DOHH2 (cell line): ENCODE data around the gene IGSF5.

ENCODE experiments used
- H3F3A ChIP-seq: fragments of 200-600 bp; sonication (generic), shearing (Covaris generic); 2 replicates; pipeline ENCODE4 v1.6.0; 2016; ENCODE audit warnings: antibody characterized with exemption, mild to moderate bottlenecking; ENCODE audit not compliant: control insufficient read depth, insufficient read depth
- H3K27ac ChIP-seq: fragments of 200-600 bp; sonication (generic); 2 replicates; pipeline ENCODE4 v1.5.1; 2014; ENCODE audit warnings: low read depth, mild to moderate bottlenecking, low read length, moderate library complexity
- H3K27me3 ChIP-seq: fragments of 200-600 bp; sonication (generic); 2 replicates; pipeline ENCODE4 v1.6.1; 2014; ENCODE audit warnings: mild to moderate bottlenecking, low read length, mixed read lengths; ENCODE audit not compliant: control insufficient read depth
- H3K36me3 ChIP-seq: fragments of 200-600 bp; sonication (generic); 2 replicates; pipeline ENCODE4 v1.6.1; 2014; ENCODE audit warnings: mild to moderate bottlenecking, low read length, moderate library complexity, mixed read lengths; ENCODE audit not compliant: control insufficient read depth
- H3K4me1 ChIP-seq: fragments of 200-600 bp; sonication (generic); 2 replicates; pipeline ENCODE4 v1.6.1; 2014; ENCODE audit warnings: mild to moderate bottlenecking, low read length, mixed read lengths; ENCODE audit not compliant: control insufficient read depth
- H3K4me2 ChIP-seq: fragments of 200-600 bp; sonication (generic); 2 replicates; pipeline ENCODE4 v1.6.0; 2014; ENCODE audit warnings: mild to moderate bottlenecking, low read length, moderate library complexity
- H3K4me3 ChIP-seq: fragments of 200-600 bp; sonication (generic); 2 replicates; pipeline ENCODE4 v1.5.1; 2014; ENCODE audit warnings: mild to moderate bottlenecking, low read length, mixed read lengths
- H3K79me2 ChIP-seq: fragments of 200-600 bp; sonication (generic); 2 replicates; pipeline ENCODE4 v1.6.1; 2014; ENCODE audit warnings: mild to moderate bottlenecking, low read length, mixed read lengths; ENCODE audit not compliant: control insufficient read depth
- H3K9me2 ChIP-seq: fragments of 200-600 bp; sonication (generic); replicated peaks from 2 replicates; pipeline ENCODE4 v1.6.1; 2014; ENCODE audit warnings: mild to moderate bottlenecking, low read length, mixed read lengths; ENCODE audit not compliant: control insufficient read depth
- H3K9me3 ChIP-seq: fragments of 200-600 bp; sonication (generic); 2 replicates; pipeline ENCODE4 v1.6.1; 2014; ENCODE audit warnings: antibody characterized with exemption, low read length, mixed read lengths; ENCODE audit not compliant: control insufficient read depth, insufficient read depth
- H4K20me1 ChIP-seq: fragments of 200-600 bp; sonication (generic); 2 replicates; pipeline ENCODE4 v1.6.0; 2014; ENCODE audit warnings: low read depth, mild to moderate bottlenecking, antibody characterized with exemption, low read length, moderate library complexity; ENCODE audit not compliant: control insufficient read depth, insufficient read depth
- CTCF ChIP-seq: fragments of 200-600 bp; sonication (generic); IDR thresholded peaks from one replicate; pipeline ENCODE4 v1.5.1; 2014; ENCODE audit warnings: antibody characterized with exemption, mild to moderate bottlenecking, low read depth, low read length; ENCODE audit not compliant: poor library complexity, severe bottlenecking
- EZH2phosphoT487 ChIP-seq: fragments of 200-600 bp; sonication (generic); IDR thresholded peaks from 2 replicates; pipeline ENCODE4 v1.6.1; 2017; ENCODE audit warnings: borderline replicate concordance, mild to moderate bottlenecking, antibody characterized with exemption, low read length, moderate library complexity, mixed read lengths

The IGSF5 gene

GRCh38 chr21:39703578-39703977 lies 41.4 kb upstream of the IGSF5 start:
- TF ChIP-seq CTCF (no peak), EZH2phosphoT487 (no peak)
- H3K79me2 ChIP-seq: no peaks in the 10 kb centered on the region

GRCh38 chr21:39705849-39706248 lies 39.1 kb upstream of the IGSF5 start:
- Histone ChIP-seq H3K4me2 (no peak overlapping the region), H3K9me2 (no peaks in the 10 kb centered on the region), H3K9me3 (no peaks in the 10 kb centered on the region), H3K79me2 (no peaks in the 10 kb centered on the region), H4K20me1 (no peaks in the 10 kb centered on the region), H3K4me3 (no peak overlapping the region), H3K27ac (no peak overlapping the region), H3K36me3 (no peaks in the 10 kb centered on the region), H3K4me1 (no peaks in the 10 kb centered on the region), H3F3A (no peaks in the 10 kb centered on the region), H3K27me3 (no peaks in the 10 kb centered on the region)
- no peak for TF ChIP-seq CTCF
- no peak for TF ChIP-seq EZH2phosphoT487

More at GRCh38 chr21:39703578-39703977, 41.4 kb upstream of the IGSF5 start:
- H3K4me3 ChIP-seq: no peak overlapping the region
- H3F3A ChIP-seq: no peaks in the 10 kb centered on the region
- H3K27ac ChIP-seq: no peak overlapping the region
- H3K36me3 ChIP-seq: no peaks in the 10 kb centered on the region
- no peak overlapping the region for H3K4me2 ChIP-seq
- no peaks in the 10 kb centered on the region for H3K4me1 ChIP-seq
- H4K20me1 ChIP-seq: no peaks in the 10 kb centered on the region
- H3K9me3 ChIP-seq: no peaks in the 10 kb centered on the region
- H3K9me2 ChIP-seq: no peaks in the 10 kb centered on the region
- no peaks in the 10 kb centered on the region for H3K27me3 ChIP-seq

- Histone ChIP-seq H3K79me2 (no peaks in the 10 kb centered on the region), H3K36me3 (no peaks in the 10 kb centered on the region), H3K4me1 (no peaks in the 10 kb centered on the region), H3F3A (no peaks in the 10 kb centered on the region), H3K9me3 (no peaks in the 10 kb centered on the region), H3K27me3 (no peaks in the 10 kb centered on the region), H3K4me3 (no peak overlapping the region), H3K4me2 (no peak overlapping the region), H3K27ac (no peak overlapping the region), H4K20me1 (no peaks in the 10 kb centered on the region), H3K9me2 (no peaks in the 10 kb centered on the region)
- TF ChIP-seq EZH2phosphoT487 (no peak), CTCF (no peak)
These were observed 37.7 kb upstream of the IGSF5 start for GRCh38 chr21:39707316-39707715.

DNA sequence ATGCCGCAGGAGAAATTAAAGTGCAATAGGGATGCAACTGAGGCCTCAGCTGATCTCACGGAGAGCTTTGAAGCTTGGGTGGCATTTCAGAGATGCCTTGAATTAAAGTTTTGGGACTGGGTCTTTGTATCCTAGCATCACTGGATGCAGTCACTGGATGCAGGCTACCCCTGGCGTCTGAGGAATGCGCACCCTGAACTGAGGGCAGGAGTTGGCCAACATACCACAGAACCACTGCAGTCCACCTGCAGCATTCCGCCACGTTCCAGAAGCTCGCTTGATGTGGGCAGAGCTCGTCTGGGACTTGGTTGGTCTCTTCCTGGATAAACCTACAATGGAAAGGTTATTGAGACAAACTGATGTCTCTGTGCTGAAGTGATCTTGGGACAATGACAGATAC lies 34.1 kb upstream of the IGSF5 start:
- Histone ChIP-seq H3K9me2 (no peaks in the 10 kb centered on the region), H3K4me3 (no peak overlapping the region), H3K79me2 (no peaks in the 10 kb centered on the region), H3K4me2 (no peak overlapping the region), H3K4me1 (no peaks in the 10 kb centered on the region), H3K36me3 (no peaks in the 10 kb centered on the region), H3K9me3 (no peaks in the 10 kb centered on the region), H4K20me1 (no peaks in the 10 kb centered on the region), H3F3A (no peaks in the 10 kb centered on the region), H3K27me3 (no peaks in the 10 kb centered on the region), H3K27ac (no peak overlapping the region)
- no peak for TF ChIP-seq CTCF
- TF ChIP-seq EZH2phosphoT487: no peak
